Activated T-cell treated with anti-CD3 and anti-CD28 coated beads for 24 hours (primary cell): ENCODE data around the gene SOX5.
"Not testable (repeated sequence)": the region's sequence is repeated elsewhere in the genome, so short reads cannot be mapped to it uniquely, and the experiment has no call there.

Experiments
- DNase-seq: peaks from one replicate; pipeline ENCODE4 v3.0.0-alpha.2; 2020; ENCODE audit warnings: low read depth

SOX5 gene

GRCh38 chr12:23909551-23909950 is 39.9 kb downstream of the SOX5 start:
- DNase-seq, result no peak

DNA sequence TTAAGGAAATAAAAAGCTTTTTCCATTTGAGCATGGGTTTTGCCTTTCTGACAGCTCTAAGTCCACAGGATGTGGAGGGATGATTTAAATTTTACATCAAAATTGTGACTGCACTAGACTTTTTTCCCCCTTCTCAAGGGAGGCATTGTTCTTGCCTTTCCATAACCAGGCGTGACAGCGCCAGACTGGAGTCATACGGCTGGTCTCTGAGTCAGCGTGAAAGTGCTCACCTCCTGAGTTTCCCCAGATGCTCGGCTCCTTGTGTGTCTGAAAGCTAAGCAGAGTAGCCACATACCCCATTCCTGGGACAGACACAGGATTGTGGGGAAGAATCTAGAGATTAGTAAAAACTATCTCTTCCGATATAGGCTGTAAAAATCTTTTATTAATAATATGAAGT is 43.1 kb downstream of the SOX5 start:
- DNase-seq, result no peak

- no peak for DNase-seq
Measured at GRCh38 chr12:23899434-23899833, 50.0 kb downstream of the SOX5 start.

GRCh38 chr12:23898121-23898520 is 51.3 kb downstream of the SOX5 start:
- no peak for DNase-seq

- no peak for DNase-seq
Measured at GRCh38 chr12:23895792-23896218, 53.7 kb downstream of the SOX5 start.

DNA sequence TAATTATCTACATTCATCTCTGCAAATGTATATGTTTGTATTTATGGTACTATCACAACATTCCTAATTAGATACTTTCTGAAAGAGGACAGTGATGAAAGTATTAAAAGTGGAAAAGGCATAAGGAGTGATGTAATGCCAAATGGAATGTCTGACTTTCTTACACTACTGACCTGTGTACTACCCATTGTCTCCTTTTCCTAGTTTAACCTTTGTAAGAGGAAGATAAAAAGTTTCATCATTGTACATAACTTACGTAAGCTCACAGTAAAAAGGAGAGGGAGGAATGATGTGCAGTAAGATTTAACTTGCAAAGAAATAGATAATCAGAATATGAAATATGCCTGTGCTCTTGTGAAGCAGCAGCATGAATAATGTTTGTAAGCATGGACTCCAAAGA is 55.9 kb downstream of the SOX5 start:
- DNase-seq, result no peak

- no peak for DNase-seq
Measured at GRCh38 chr12:23891115-23891514, 58.4 kb downstream of the SOX5 start.

- DNase-seq, result no peak
Measured at GRCh38 chr12:23889069-23889440, 60.4 kb downstream of the SOX5 start.

DNA sequence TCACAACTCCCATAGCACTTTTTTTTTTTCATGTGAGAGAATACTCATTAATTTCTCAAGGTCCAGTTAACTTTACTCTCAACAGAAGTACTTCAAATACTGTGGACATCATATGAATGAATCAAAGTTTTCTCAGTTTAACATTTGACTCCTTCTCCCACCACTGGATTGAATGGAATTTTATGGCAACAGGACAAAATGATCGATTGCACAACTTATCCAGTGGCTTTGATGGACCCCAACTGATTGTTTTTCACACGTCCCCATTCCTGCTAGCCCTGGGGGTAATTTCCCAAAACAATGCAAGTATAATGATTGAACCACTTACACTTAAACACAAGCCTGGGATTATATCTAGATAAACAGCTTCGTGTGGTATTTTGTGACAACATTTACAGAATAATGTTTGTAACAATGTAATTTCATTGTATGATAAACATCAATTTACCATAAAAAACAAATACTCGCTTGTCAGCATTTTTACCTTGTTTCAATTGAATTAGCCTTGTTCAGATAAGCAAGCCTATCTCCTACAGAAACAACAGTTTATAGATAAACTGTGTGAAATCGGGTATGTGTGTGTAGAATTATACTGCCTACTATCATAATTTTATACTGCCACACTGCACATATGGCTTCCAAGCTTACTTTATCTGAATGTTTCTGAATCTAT is 60.9 kb downstream of the SOX5 start:
- DNase-seq, result no peak

- no peak for DNase-seq
Measured at GRCh38 chr12:23887055-23887835, 62.2 kb downstream of the SOX5 start.

DNA sequence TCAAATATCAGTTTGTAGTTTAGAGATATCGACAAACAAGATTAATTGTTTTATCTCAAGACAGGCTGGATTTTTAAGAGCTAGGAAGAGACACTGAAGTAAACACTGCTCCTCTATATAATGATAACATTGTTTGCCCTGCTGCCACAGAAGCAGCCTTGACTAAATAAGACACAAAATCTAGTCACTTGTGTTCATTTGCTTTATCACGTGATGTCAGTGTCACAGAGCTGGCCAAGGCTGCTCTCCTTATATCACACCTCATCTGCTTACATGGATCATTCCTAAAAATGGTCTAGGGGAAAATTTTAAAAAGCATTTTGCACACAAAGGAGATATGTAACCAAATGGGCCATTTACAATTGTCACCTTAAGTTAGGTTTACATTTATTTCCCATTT is 64.1 kb downstream of the SOX5 start:
- no peak for DNase-seq

GRCh38 chr12:23884909-23885308 is 64.6 kb downstream of the SOX5 start:
- DNase-seq, result no peak

GRCh38 chr12:23880988-23881387 is 68.5 kb downstream of the SOX5 start:
- no peak for DNase-seq

DNA sequence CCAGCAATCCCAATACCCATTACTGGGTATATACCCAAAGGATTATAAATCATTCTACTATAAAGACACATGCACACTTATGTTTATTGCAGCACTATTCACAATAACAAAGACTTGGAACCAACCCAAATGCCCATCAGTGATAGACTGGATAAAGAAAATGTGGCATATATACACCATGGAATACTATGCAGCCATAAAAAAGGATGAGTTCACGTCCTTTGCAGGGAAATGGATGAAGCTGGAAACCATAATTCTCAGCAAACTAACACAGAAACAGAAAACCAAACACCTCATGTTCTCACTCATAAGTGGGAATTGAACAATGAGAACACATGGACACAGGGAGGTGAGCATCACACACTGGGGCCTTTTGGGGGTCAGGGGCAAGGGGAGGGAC is 72.9 kb downstream of the SOX5 start:
- DNase-seq, result not testable (repeated sequence)

- DNase-seq, result no peak
Measured at GRCh38 chr12:23867794-23868193, 81.7 kb downstream of the SOX5 start.

- no peak for DNase-seq
Measured at GRCh38 chr12:23862701-23863100, 86.8 kb downstream of the SOX5 start.

- no peak for DNase-seq
Measured at GRCh38 chr12:23860019-23860418, 89.5 kb downstream of the SOX5 start.

- DNase-seq, result no peak
Measured at GRCh38 chr12:23857178-23857577, 92.3 kb downstream of the SOX5 start.

GRCh38 chr12:23855813-23856212 is 93.7 kb downstream of the SOX5 start:
- DNase-seq, result no peak

GRCh38 chr12:23854598-23854997 is 94.9 kb downstream of the SOX5 start:
- no peak for DNase-seq

DNA sequence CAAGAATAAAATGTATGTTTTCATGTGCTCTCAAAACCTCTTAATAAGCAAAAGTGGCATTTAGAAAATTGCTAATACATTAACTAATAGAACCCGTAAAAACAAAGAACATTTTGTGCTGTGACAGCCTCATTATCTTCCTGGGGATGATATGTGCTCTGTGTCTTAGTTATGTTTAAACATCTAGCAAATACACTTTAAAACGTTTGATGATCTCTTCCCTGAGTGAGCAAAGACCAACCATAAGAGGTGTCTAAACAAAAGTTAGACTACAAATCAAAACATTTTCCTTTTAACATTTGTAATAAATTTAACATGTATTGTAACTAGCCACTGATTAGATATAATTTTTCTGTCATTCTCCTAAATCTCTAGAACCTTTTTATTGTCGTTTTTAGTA is 95.8 kb downstream of the SOX5 start:
- DNase-seq, result no peak

DNA sequence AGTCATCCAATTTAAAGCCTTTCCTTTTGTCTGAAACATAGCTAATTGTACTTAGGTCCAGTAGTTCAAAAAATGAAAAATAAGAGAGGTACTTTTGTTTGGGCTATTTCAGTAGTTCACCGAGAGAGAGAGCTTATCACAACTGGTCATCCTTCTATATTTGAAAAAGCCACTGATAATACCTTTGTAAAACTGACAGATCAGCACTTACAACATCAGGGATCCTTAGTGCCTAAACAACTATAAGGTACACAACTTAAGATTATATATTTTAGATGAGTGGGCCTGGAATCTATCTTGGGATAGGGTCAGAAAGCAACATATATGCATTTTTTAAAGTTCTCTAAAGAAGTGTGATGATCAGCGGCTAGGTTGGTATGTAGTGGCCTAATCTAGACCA is 97.9 kb downstream of the SOX5 start:
- DNase-seq, result no peak

GRCh38 chr12:23847857-23848256 is 101.6 kb downstream of the SOX5 start:
- no peak for DNase-seq

- DNase-seq, result no peak
Measured at GRCh38 chr12:23843958-23844357, 105.5 kb downstream of the SOX5 start.
